ENCODE results near the gene SIL1. TPM values are rescaled to one million over a fixed set of nuclear protein-coding genes. Genes with fewer than 3 reads are reported as not detected.

The SIL1 gene
- total and polyA plus RNA-seq, 2 of the 4 experiments (the other 2 are of a cell fraction) = 56.1 to 66.0 TPM

DNA sequence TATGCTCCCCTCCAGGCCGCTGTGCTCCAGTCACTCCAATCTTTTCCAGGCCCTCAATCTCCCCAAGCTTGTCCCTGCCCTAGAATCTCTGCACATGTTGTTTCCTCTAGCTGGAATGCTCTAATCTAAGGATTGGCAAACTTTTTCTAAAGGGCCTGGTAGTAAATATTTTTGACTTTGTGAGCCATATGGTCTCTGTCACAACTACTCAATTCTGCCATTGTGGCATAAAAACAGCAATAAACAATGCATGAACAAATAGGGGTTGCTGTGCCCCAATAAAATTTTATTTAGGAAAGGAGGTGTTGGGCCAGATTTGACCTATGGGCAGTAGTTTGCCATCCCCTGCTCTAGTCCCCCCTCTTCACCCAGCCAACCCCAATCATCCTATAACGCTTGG lies 172.5 kb downstream of the SIL1 start:
- no peak for DNase-seq
- TF ChIP-seq, protein P1, sequence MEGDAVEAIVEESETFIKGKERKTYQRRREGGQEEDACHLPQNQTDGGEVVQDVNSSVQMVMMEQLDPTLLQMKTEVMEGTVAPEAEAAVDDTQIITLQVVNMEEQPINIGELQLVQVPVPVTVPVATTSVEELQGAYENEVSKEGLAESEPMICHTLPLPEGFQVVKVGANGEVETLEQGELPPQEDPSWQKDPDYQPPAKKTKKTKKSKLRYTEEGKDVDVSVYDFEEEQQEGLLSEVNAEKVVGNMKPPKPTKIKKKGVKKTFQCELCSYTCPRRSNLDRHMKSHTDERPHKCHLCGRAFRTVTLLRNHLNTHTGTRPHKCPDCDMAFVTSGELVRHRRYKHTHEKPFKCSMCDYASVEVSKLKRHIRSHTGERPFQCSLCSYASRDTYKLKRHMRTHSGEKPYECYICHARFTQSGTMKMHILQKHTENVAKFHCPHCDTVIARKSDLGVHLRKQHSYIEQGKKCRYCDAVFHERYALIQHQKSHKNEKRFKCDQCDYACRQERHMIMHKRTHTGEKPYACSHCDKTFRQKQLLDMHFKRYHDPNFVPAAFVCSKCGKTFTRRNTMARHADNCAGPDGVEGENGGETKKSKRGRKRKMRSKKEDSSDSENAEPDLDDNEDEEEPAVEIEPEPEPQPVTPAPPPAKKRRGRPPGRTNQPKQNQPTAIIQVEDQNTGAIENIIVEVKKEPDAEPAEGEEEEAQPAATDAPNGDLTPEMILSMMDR (conservative IDR thresholded peaks at IDR 0.05; ENCODE audit: low read depth, low read length) = no peak
- TF ChIP-seq CHD1 (IDR thresholded peaks at IDR 0.05; ENCODE audit: low read depth, low read length) (no peak), BHLHE40 (IDR thresholded peaks at IDR 0.05; ENCODE audit: low read depth, low read length) (no peak), SMC3 (IDR thresholded peaks at IDR 0.05; ENCODE audit: low read depth, low read length) (no peak), RCOR1 (IDR thresholded peaks at IDR 0.05; ENCODE audit: insufficient replicate concordance, low read length) (no peak), FOS (IDR thresholded peaks at IDR 0.05; ENCODE audit: low read depth, low read length) (no peak), POLR2A (IDR thresholded peaks at IDR 0.05; ENCODE audit: low read depth, low read length) (no peak), RFX5 (IDR thresholded peaks at IDR 0.05; ENCODE audit: low read depth, low read length) (no peak), MAZ (IDR thresholded peaks at IDR 0.05; ENCODE audit: borderline replicate concordance, low read depth, low read length) (no peak), MAFK (IDR thresholded peaks at IDR 0.05; ENCODE audit: low read depth, low read length) (no peak), CEBPB (IDR thresholded peaks at IDR 0.05; ENCODE audit: low read depth, low read length) (no peak), MXI1 (IDR thresholded peaks at IDR 0.05; ENCODE audit: borderline replicate concordance, low read depth, low read length) (no peak), RAD21 (IDR thresholded peaks at IDR 0.05; ENCODE audit: low read length) (no peak), NFE2L2 (IDR thresholded peaks at IDR 0.05; ENCODE audit: low read depth, low read length) (no peak)
- TF ChIP-seq, protein P2, sequence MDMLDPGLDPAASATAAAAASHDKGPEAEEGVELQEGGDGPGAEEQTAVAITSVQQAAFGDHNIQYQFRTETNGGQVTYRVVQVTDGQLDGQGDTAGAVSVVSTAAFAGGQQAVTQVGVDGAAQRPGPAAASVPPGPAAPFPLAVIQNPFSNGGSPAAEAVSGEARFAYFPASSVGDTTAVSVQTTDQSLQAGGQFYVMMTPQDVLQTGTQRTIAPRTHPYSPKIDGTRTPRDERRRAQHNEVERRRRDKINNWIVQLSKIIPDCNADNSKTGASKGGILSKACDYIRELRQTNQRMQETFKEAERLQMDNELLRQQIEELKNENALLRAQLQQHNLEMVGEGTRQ (IDR thresholded peaks at IDR 0.05; ENCODE audit: low read depth, low read length) = no peak
- TF ChIP-seq, protein P3, sequence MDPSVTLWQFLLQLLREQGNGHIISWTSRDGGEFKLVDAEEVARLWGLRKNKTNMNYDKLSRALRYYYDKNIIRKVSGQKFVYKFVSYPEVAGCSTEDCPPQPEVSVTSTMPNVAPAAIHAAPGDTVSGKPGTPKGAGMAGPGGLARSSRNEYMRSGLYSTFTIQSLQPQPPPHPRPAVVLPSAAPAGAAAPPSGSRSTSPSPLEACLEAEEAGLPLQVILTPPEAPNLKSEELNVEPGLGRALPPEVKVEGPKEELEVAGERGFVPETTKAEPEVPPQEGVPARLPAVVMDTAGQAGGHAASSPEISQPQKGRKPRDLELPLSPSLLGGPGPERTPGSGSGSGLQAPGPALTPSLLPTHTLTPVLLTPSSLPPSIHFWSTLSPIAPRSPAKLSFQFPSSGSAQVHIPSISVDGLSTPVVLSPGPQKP (IDR thresholded peaks at IDR 0.05; ENCODE audit: borderline replicate concordance, low read depth, low read length) = no peak
- no peak overlapping the region for H4K5ac ChIP-seq (ENCODE audit: low read depth, low read length)
- H3K9ac ChIP-seq (ENCODE audit: low read depth, low read length) = no peak overlapping the region
- no peak overlapping the region for H3K4ac ChIP-seq (ENCODE audit: low read depth, low read length)
- dilution Hi-C loops (cut with HindIII; ENCODE audit: low sequenced_read_pairs, unreplicated experiment) = no loop called here
- no peaks in the 10 kb centered on the region for H3K4me1 ChIP-seq (ENCODE audit: control insufficient read depth, insufficient read depth, low read length)
- H3K27ac ChIP-seq (ENCODE audit: insufficient read depth, low read length) = no peak overlapping the region
- no peak overlapping the region for H2AK9ac ChIP-seq (replicated peaks; ENCODE audit: low read depth, low read length, poor library complexity)
- no CpG with 5 or more reads among the region's 2 CpGs for WGBS, 2 experiments (ENCODE audit: extremely low coverage in 2 of 2, insufficient read length in 1 of 2)
- no peaks in the 10 kb centered on the region for H3K27me3 ChIP-seq (ENCODE audit: control insufficient read depth, insufficient read depth, low read length)
- H4K91ac ChIP-seq (ENCODE audit: insufficient read depth, low read depth, low read length) = no peak overlapping the region
- intact Hi-C loops (cut with micrococcal nuclease) = no loop called here
- H2BK5ac ChIP-seq (ENCODE audit: low read depth, low read length, poor library complexity, severe bottlenecking) = no peak overlapping the region
- H3K14ac ChIP-seq (replicated peaks; ENCODE audit: low read depth, low read length) = no peak overlapping the region
- no peak for ATAC-seq (ENCODE audit: low read depth)
- no peak overlapping the region for H2AFZ ChIP-seq (replicated peaks; ENCODE audit: low read length, poor library complexity)
- H3K4me3 ChIP-seq (ENCODE audit: insufficient read depth, low read depth, low read length) = no peak overlapping the region
- no peak overlapping the region for H2BK15ac ChIP-seq (ENCODE audit: low read depth, low read length)
- peaks cover 5% of the 10 kb centered on the region; the same call in 1 of the 2 replicates for H3K36me3 ChIP-seq (ENCODE audit: control insufficient read depth, insufficient read depth, low read length)
- no peak overlapping the region for H4K8ac ChIP-seq (ENCODE audit: low read depth in 2 of 2, low read length in 2 of 2)
- CTCF ChIA-PET = no interaction called here
- BruUV-seq (replicated peaks) = no TSS peak
- no peak overlapping the region for H2AK5ac ChIP-seq (ENCODE audit: low read depth, low read length)
- no peak overlapping the region for H3K4me2 ChIP-seq (ENCODE audit: low read depth, low read length)
- no peaks in the 10 kb centered on the region; a peak in 2 of 4 replicates for H3K79me1 ChIP-seq (ENCODE audit: low read depth in 1 of 2, low read length in 2 of 2)
- no peaks in the 10 kb centered on the region for H3K9me3 ChIP-seq (ENCODE audit: control insufficient read depth, insufficient read depth, low read length)
- no peak overlapping the region for H3K18ac ChIP-seq (ENCODE audit: low read depth, low read length)
- no peak overlapping the region for H2BK20ac ChIP-seq (ENCODE audit: low read depth, low read length)
- no peaks in the 10 kb centered on the region for H3K9me1 ChIP-seq (ENCODE audit: insufficient read depth, low read length)
- POLR2A ChIA-PET (ENCODE audit: unreplicated experiment) = no interaction called here
- H2BK120ac ChIP-seq (ENCODE audit: low read depth, low read length) = no peak overlapping the region
- in situ Hi-C loops (cut with MboI; ENCODE audit: low sequenced_read_pairs) = no loop called here
- no peak overlapping the region for H3K56ac ChIP-seq (ENCODE audit: extremely low read depth, insufficient read depth, low read length)
- no peak overlapping the region for H3K23ac ChIP-seq (ENCODE audit: low read depth, low read length)
- no peaks in the 10 kb centered on the region for H4K20me1 ChIP-seq (ENCODE audit: insufficient read depth, low read length)
